HEK293 (cell line): ENCODE results near the gene NECAB3.

Experiments
- CTCF ChIA-PET: fragments of 350-600 bp; formaldehyde crosslinking; extraction: SDS; loops from one replicate; lab custom pipeline; 2021; ENCODE audit warnings: antibody characterized with exemption; lab: Yijun Ruan, JAX
- POLR2A ChIA-PET: fragments of 300-600 bp; formaldehyde crosslinking; extraction: SDS; loops from one replicate; lab custom pipeline; 2020; ENCODE audit warnings: antibody characterized with exemption, inconsistent platforms; lab: Yijun Ruan, JAX
- H3K27ac ChIP-seq: fragments of 200-500 bp; sonication (Bioruptor generic); 2 replicates; pipeline ENCODE4 v1.5.1; 2014; ENCODE audit warnings: low read depth, low read length, control low read depth, inconsistent platforms; ENCODE audit errors: extremely low read depth
- H3K36me3 ChIP-seq, 2 experiments: fragments of 200-500 bp in 1 of 2; sonication (Bioruptor generic) in 1 of 2; 1 replicate in 1 of 2; 2 replicates in 1 of 2; pipeline ENCODE4 v1.5.1; 2014 to 2017; ENCODE audit warnings: inconsistent platforms in 2 of 2, low read length in 2 of 2; ENCODE audit not compliant: control insufficient read depth in 2 of 2, insufficient read depth in 1 of 2
- H3K4me1 ChIP-seq: fragments of 200-500 bp; sonication (Bioruptor generic); 2 replicates; pipeline ENCODE4 v1.5.1; 2014; ENCODE audit warnings: mild to moderate bottlenecking, low read length, inconsistent platforms; ENCODE audit not compliant: control insufficient read depth, insufficient read depth
- H3K4me3 ChIP-seq: 2 replicates; pipeline ENCODE4 v1.5.1; 2011; ENCODE audit warnings: low read depth, mild to moderate bottlenecking, control low read depth, low read length, moderate library complexity
- H3K9me3 ChIP-seq: fragments of 200-500 bp; sonication (Bioruptor generic); 2 replicates; pipeline ENCODE4 v1.5.1; 2014; ENCODE audit warnings: low read depth, low read length, inconsistent platforms; ENCODE audit not compliant: control insufficient read depth, insufficient read depth
- EGR2 ChIP-seq: fragments of 450-650 bp; formaldehyde crosslinking; IDR thresholded peaks from 2 replicates; pipeline ENCODE4 v1.5.1; 2016; ENCODE audit warnings: low read depth, missing biosample characterization, missing genetic modification characterization
- HOXD13 ChIP-seq: sonication (generic); formaldehyde crosslinking; IDR thresholded peaks from 2 replicates; pipeline ENCODE4 v1.8.0; 2022; ENCODE audit warnings: missing genetic modification reagents, borderline replicate concordance
- INSM2 ChIP-seq: fragments of 450-650 bp; formaldehyde crosslinking; IDR thresholded peaks from 2 replicates; pipeline ENCODE4 v1.5.1; 2016; ENCODE audit warnings: missing biosample characterization, missing genetic modification characterization
- PRDM10 ChIP-seq: fragments of 450-650 bp; formaldehyde crosslinking; IDR thresholded peaks from 2 replicates; pipeline ENCODE4 v1.5.1; 2016; ENCODE audit warnings: missing biosample characterization, missing genetic modification characterization
- SETDB1 ChIP-seq: IDR thresholded peaks from one replicate; pipeline ENCODE4 v1.6.1; 2017; ENCODE audit warnings: mild to moderate bottlenecking, low read length, moderate library complexity, mixed read lengths; ENCODE audit not compliant: insufficient read length
- ZFHX2 ChIP-seq: fragments of 450-650 bp; formaldehyde crosslinking; conservative IDR thresholded peaks from 2 replicates; pipeline ENCODE4 v1.5.1; 2016; ENCODE audit warnings: missing biosample characterization, missing genetic modification characterization
- ZNF148 ChIP-seq: fragments of 450-650 bp; formaldehyde crosslinking; IDR thresholded peaks from 2 replicates; pipeline ENCODE4 v1.5.0; 2017; ENCODE audit warnings: missing biosample characterization, missing genetic modification characterization, borderline replicate concordance
- ZNF155 ChIP-seq: fragments of 450-650 bp; formaldehyde crosslinking; IDR thresholded peaks from 2 replicates; pipeline ENCODE4 v1.5.1; 2016; ENCODE audit warnings: missing biosample characterization, missing genetic modification characterization
- ZNF16 ChIP-seq: fragments of 450-650 bp; formaldehyde crosslinking; IDR thresholded peaks from 2 replicates; pipeline ENCODE4 v1.5.1; 2016; ENCODE audit warnings: low read depth, missing biosample characterization, missing genetic modification characterization
- ZNF2 ChIP-seq: fragments of 450-650 bp; formaldehyde crosslinking; IDR thresholded peaks from 2 replicates; pipeline ENCODE4 v1.5.1; 2016; ENCODE audit warnings: missing biosample characterization, missing genetic modification characterization
- ZNF202 ChIP-seq: fragments of 450-650 bp; formaldehyde crosslinking; IDR thresholded peaks from 2 replicates; pipeline ENCODE4 v1.5.1; 2016; ENCODE audit warnings: missing biosample characterization, missing genetic modification characterization, borderline replicate concordance
- ZNF394 ChIP-seq: fragments of 450-650 bp; formaldehyde crosslinking; IDR thresholded peaks from 2 replicates; pipeline ENCODE4 v1.5.1; 2016; ENCODE audit warnings: missing biosample characterization, missing genetic modification characterization, mild to moderate bottlenecking, moderate library complexity, borderline replicate concordance
- ZNF416 ChIP-seq: fragments of 450-650 bp; formaldehyde crosslinking; IDR thresholded peaks from 2 replicates; pipeline ENCODE4 v1.5.1; 2016; ENCODE audit warnings: missing biosample characterization, missing genetic modification characterization
- ZNF580 ChIP-seq: fragments of 450-650 bp; formaldehyde crosslinking; IDR thresholded peaks from 2 replicates; pipeline ENCODE4 v1.5.1; 2016; ENCODE audit warnings: missing biosample characterization, missing genetic modification characterization
- ZNF624 ChIP-seq: fragments of 450-650 bp; formaldehyde crosslinking; IDR thresholded peaks from 2 replicates; pipeline ENCODE4 v1.5.1; 2017; ENCODE audit warnings: missing biosample characterization, missing genetic modification characterization
- ZNF670 ChIP-seq: fragments of 450-650 bp; formaldehyde crosslinking; IDR thresholded peaks from 2 replicates; pipeline ENCODE4 v1.5.1; 2016; ENCODE audit warnings: missing biosample characterization, missing genetic modification characterization, low read depth
- ZNF776 ChIP-seq: fragments of 450-650 bp; formaldehyde crosslinking; IDR thresholded peaks from 2 replicates; pipeline ENCODE4 v1.5.0; 2017; ENCODE audit warnings: missing biosample characterization, missing genetic modification characterization, borderline replicate concordance
- ZSCAN18 ChIP-seq: fragments of 450-650 bp; formaldehyde crosslinking; IDR thresholded peaks from 2 replicates; pipeline ENCODE4 v1.5.1; 2016; ENCODE audit warnings: missing biosample characterization, missing genetic modification characterization

NECAB3 gene

GRCh38 chr20:33681728-33682353, 7.6 kb upstream of the NECAB3 start:
- peak; percentile 95 for TF ChIP-seq PRDM10 (tag by site-specific recombination)
- no peak for TF ChIP-seq ZNF580
- peak; percentile 65 for TF ChIP-seq EGR2 (tag by site-specific recombination)
- 0 out of 2 replicates have a peak, but pooled peaks have one; percentile 31 for TF ChIP-seq ZFHX2
- Histone ChIP-seq H3K9me3 (no peaks in the 10 kb centered on the region), H3K27ac (no peak overlapping the region), H3K36me3 (peaks cover 13 to 74% of the 10 kb centered on the region in 2 experiments; a peak in 2 of 3 replicates), H3K4me1 (peaks cover 12% of the 10 kb centered on the region), H3K4me3 (no peak overlapping the region)
- POLR2A ChIA-PET = interaction anchor here (0.6 to 1.1 kb wide), 2 partner anchors 18 to 161 kb away, joined by 3 read pairs; no protein-coding TSS in a partner anchor
- CTCF ChIA-PET = interaction anchor here (0.6 to 1.2 kb wide), 2 partner anchors 13 to 15 kb away, joined by 3 read pairs; partner anchors contain the start of gene ACTL10

- no peak overlapping the region for H3K27ac ChIP-seq
- ChIA-PET CTCF (interaction anchor here (0.6 kb wide), 1 partner anchor 14 kb away, joined by 3 read pairs; the partner anchor contains the start of gene ACTL10), POLR2A (interaction anchor here (1.1 kb wide), 1 partner anchor 18 kb away, joined by 3 read pairs; no protein-coding TSS in a partner anchor)
- H3K4me3 ChIP-seq = no peak overlapping the region
- H3K4me1 ChIP-seq = peaks cover 9% of the 10 kb centered on the region; the same call in 1 of the 2 replicates
- no peak for TF ChIP-seq ZNF16 (tag by site-specific recombination)
- TF ChIP-seq ZNF776 (tag by site-specific recombination) = no peak
- TF ChIP-seq ZNF624 = no peak
- TF ChIP-seq ZNF416 (tag by site-specific recombination) = no peak
- no peak for TF ChIP-seq INSM2
- no peak for TF ChIP-seq ZNF2 (tag by site-specific recombination)
- TF ChIP-seq ZNF670 (tag by site-specific recombination) = no peak
- TF ChIP-seq SETDB1 = no peak
- no peak for TF ChIP-seq ZNF202 (tag by site-specific recombination)
- TF ChIP-seq ZSCAN18 (tag by site-specific recombination) = no peak
- no peak for TF ChIP-seq ZNF148 (tag by site-specific recombination)
- TF ChIP-seq ZNF155 (tag by site-specific recombination) = no peak
- TF ChIP-seq ZNF394 (tag by site-specific recombination) = no peak
- TF ChIP-seq HOXD13 = no peak
- H3K36me3 ChIP-seq = peaks cover 13 to 79% of the 10 kb centered on the region in 2 experiments; a peak in 2 of 3 replicates
- H3K9me3 ChIP-seq = no peaks in the 10 kb centered on the region
Measured at GRCh38 chr20:33681288-33681687, 7.1 kb upstream of the NECAB3 start.
